H9 (cell line): ENCODE data around the gene GSK3A. TPM values are rescaled to one million over a fixed set of nuclear protein-coding genes. Genes with fewer than 3 reads are reported as not detected.

Source experiments
- DNase-seq: peaks from one replicate; pipeline ENCODE4 v3.0.0-alpha.2; 2017
- H2AFZ ChIP-seq: one replicate; pipeline ENCODE4 v1.6.1; 2013; ENCODE audit warnings: mild to moderate bottlenecking, low read length, control low read depth, moderate library complexity
- H2AK5ac ChIP-seq: 2 replicates; pipeline ENCODE4 v1.6.1; 2013; ENCODE audit warnings: low read length, control low read depth, mixed read lengths; ENCODE audit not compliant: insufficient read length
- H2BK120ac ChIP-seq: one replicate; pipeline ENCODE4 v1.6.1; 2013; ENCODE audit warnings: low read depth, mild to moderate bottlenecking, low read length, control low read depth, inconsistent platforms; ENCODE audit not compliant: poor library complexity, severe bottlenecking
- H2BK12ac ChIP-seq: 2 replicates; pipeline ENCODE4 v1.6.1; 2013; ENCODE audit warnings: low read length, control low read depth, mixed read lengths, low read depth; ENCODE audit not compliant: insufficient read length
- H2BK15ac ChIP-seq: 2 replicates; pipeline ENCODE4 v1.6.1; 2013; ENCODE audit warnings: low read depth, low read length, control low read depth
- H2BK20ac ChIP-seq: one replicate; pipeline ENCODE4 v1.6.1; 2013; ENCODE audit warnings: low read depth, mild to moderate bottlenecking, low read length, control low read depth, inconsistent platforms; ENCODE audit not compliant: poor library complexity, severe bottlenecking
- H2BK5ac ChIP-seq: 2 replicates; pipeline ENCODE4 v1.6.1; 2013; ENCODE audit warnings: low read length, control low read depth, mixed read lengths; ENCODE audit not compliant: insufficient read length
- H3K14ac ChIP-seq: 2 replicates; pipeline ENCODE4 v1.6.1; 2013; ENCODE audit warnings: low read length, control low read depth; ENCODE audit not compliant: insufficient read depth
- H3K18ac ChIP-seq: 2 replicates; pipeline ENCODE4 v1.6.1; 2013; ENCODE audit warnings: low read depth, mild to moderate bottlenecking, mixed read lengths, low read length, control low read depth; ENCODE audit not compliant: insufficient read length
- H3K23ac ChIP-seq: 2 replicates; pipeline ENCODE4 v1.6.1; 2013; ENCODE audit warnings: low read length, control low read depth, mixed read lengths, low read depth; ENCODE audit not compliant: insufficient read length
- H3K23me2 ChIP-seq: 2 replicates; pipeline ENCODE4 v1.6.1; 2013; ENCODE audit warnings: low read depth, mild to moderate bottlenecking, mixed read lengths, low read length, control low read depth; ENCODE audit not compliant: insufficient read length, poor library complexity, severe bottlenecking
- H3K27ac ChIP-seq: 2 replicates; pipeline ENCODE4 v1.5.1; 2013; ENCODE audit warnings: low read length, control low read depth, mixed read lengths, low read depth; ENCODE audit not compliant: insufficient read length
- H3K27me3 ChIP-seq: 2 replicates; pipeline ENCODE4 v1.6.1; 2013; ENCODE audit warnings: low read length, control low read depth, inconsistent platforms; ENCODE audit not compliant: insufficient read depth
- H3K4ac ChIP-seq: 2 replicates; pipeline ENCODE4 v1.6.1; 2013; ENCODE audit warnings: low read depth, mild to moderate bottlenecking, control low read depth, inconsistent platforms, low read length, moderate library complexity
- H3K4me1 ChIP-seq: 2 replicates; pipeline ENCODE4 v1.6.1; 2013; ENCODE audit warnings: low read length, control low read depth, inconsistent platforms; ENCODE audit not compliant: insufficient read depth
- H3K4me2 ChIP-seq: 2 replicates; pipeline ENCODE4 v1.6.1; 2013; ENCODE audit warnings: low read length, control low read depth, mixed read lengths; ENCODE audit not compliant: insufficient read length, insufficient read depth
- H3K56ac ChIP-seq: 2 replicates; pipeline ENCODE4 v1.6.1; 2013; ENCODE audit warnings: low read depth, mild to moderate bottlenecking, mixed read lengths, low read length, control low read depth; ENCODE audit not compliant: insufficient read length
- H3K79me1 ChIP-seq: 2 replicates; pipeline ENCODE4 v1.6.1; 2013; ENCODE audit warnings: low read depth, mild to moderate bottlenecking, moderate library complexity, low read length, control low read depth, inconsistent platforms; ENCODE audit not compliant: insufficient read depth, poor library complexity, severe bottlenecking
- H3K79me2 ChIP-seq: 2 replicates; pipeline ENCODE4 v1.6.1; 2013; ENCODE audit warnings: low read length, control low read depth, inconsistent platforms; ENCODE audit not compliant: insufficient read depth
- H3K9ac ChIP-seq: 2 replicates; pipeline ENCODE4 v1.6.1; 2013; ENCODE audit warnings: low read length, control low read depth, mixed read lengths; ENCODE audit not compliant: insufficient read length; ENCODE audit errors: extremely low read depth
- H3K9me3 ChIP-seq: one replicate; pipeline ENCODE4 v1.6.1; 2013; ENCODE audit warnings: low read depth, low read length, inconsistent platforms; ENCODE audit not compliant: control insufficient read depth
- H3T11ph ChIP-seq: one replicate; pipeline ENCODE4 v1.6.1; 2013; ENCODE audit warnings: mild to moderate bottlenecking, low read length, control low read depth, inconsistent platforms
- H4K20me1 ChIP-seq: one replicate; pipeline ENCODE4 v1.6.1; 2013; ENCODE audit not compliant: control insufficient read depth, insufficient read length, insufficient read depth
- H4K5ac ChIP-seq: 2 replicates; pipeline ENCODE4 v1.6.1; 2013; ENCODE audit warnings: low read depth, mild to moderate bottlenecking, mixed read lengths, low read length, control low read depth; ENCODE audit not compliant: insufficient read length
- H4K8ac ChIP-seq: replicated peaks from 2 replicates; pipeline ENCODE4 v1.6.1; 2013; ENCODE audit warnings: low read length, control low read depth, mixed read lengths, low read depth; ENCODE audit not compliant: insufficient read length
- H4K91ac ChIP-seq: 2 replicates; pipeline ENCODE4 v1.6.1; 2013; ENCODE audit warnings: low read depth, mild to moderate bottlenecking, moderate library complexity, mixed read lengths, low read length, control low read depth; ENCODE audit not compliant: insufficient read length
- H3K27ac Mint-ChIP-seq, 3 experiments: 2 replicates in 2 of 3; 3 replicates in 1 of 3; pipeline ENCODE4 v1.8.0; 2020 to 2021; ENCODE audit warnings: mixed read lengths in 3 of 3, mild to moderate bottlenecking in 1 of 3, moderate library complexity in 1 of 3
- H3K27me3 Mint-ChIP-seq: 2 replicates; pipeline ENCODE4 v1.8.0; 2021; ENCODE audit warnings: low read depth, mild to moderate bottlenecking, moderate library complexity, mixed read lengths
- H3K36me3 Mint-ChIP-seq, 3 experiments: 2 replicates in 2 of 3; 3 replicates in 1 of 3; pipeline ENCODE4 v1.8.0; 2020 to 2021; ENCODE audit warnings: low read depth in 3 of 3, mixed read lengths in 3 of 3; ENCODE audit not compliant: insufficient read depth in 1 of 3
- H3K4me1 Mint-ChIP-seq, 2 experiments: 2 replicates each; pipeline ENCODE4 v1.8.0; 2020; ENCODE audit warnings: mixed read lengths in 2 of 2
- H3K4me3 Mint-ChIP-seq, 2 experiments: 2 replicates in 1 of 2; 3 replicates in 1 of 2; pipeline ENCODE4 v1.8.0; 2020 to 2021; ENCODE audit warnings: mild to moderate bottlenecking in 2 of 2, mixed read lengths in 2 of 2, moderate library complexity in 1 of 2
- H3K9me3 Mint-ChIP-seq, 2 experiments: 2 replicates in 1 of 2; 3 replicates in 1 of 2; pipeline ENCODE4 v1.8.0; 2020; ENCODE audit warnings: mild to moderate bottlenecking in 2 of 2, mixed read lengths in 2 of 2, moderate library complexity in 1 of 2
- CTCF ChIP-seq: fragments of 200-600 bp; sonication (generic); conservative IDR thresholded peaks from 3 replicates; pipeline ENCODE4 v1.8.0; 2021; ENCODE audit warnings: antibody characterized with exemption, mild to moderate bottlenecking
- WGBS: extraction: QIAGEN DNeasy Blood & Tissue Kit; methylation state at CpG from one replicate; pipeline ENCODE4 v1.1.7; 2013; ENCODE audit warnings: missing lambda C conversion rate, low lambda C conversion rate, mixed read lengths; ENCODE audit not compliant: insufficient read length; ENCODE audit errors: extremely low coverage; 5-methylcytosine and 5-hydroxymethylcytosine counted together
- total RNA-seq: library from RNA; stranded (reverse); gene quantifications from 2 replicates; pipeline ENCODE4 v1.2.1, GENCODE V29; 2021

GSK3A gene
- total RNA-seq, 1 experiment from 2014 or later = 52.4 TPM

- WGBS = no CpG with 5 or more reads among the region's 1 CpG
- no peak overlapping the region for H3K27ac Mint-ChIP-seq
- no peak overlapping the region for H3K18ac ChIP-seq
Observed at GRCh38 chr19:42193294-42193693, 49.1 kb downstream of the GSK3A start.

More at GRCh38 chr19:42193294-42193693, 49.1 kb downstream of the GSK3A start:
- H3K14ac ChIP-seq = no peak overlapping the region
- H3K9me3 ChIP-seq = no peaks in the 10 kb centered on the region
- H3K4me3 Mint-ChIP-seq = no peak overlapping the region; a peak in 1 of 5 replicates
- H3K23ac ChIP-seq = no peak overlapping the region
- H3K4me1 Mint-ChIP-seq = peaks cover 11 to 19% of the 10 kb centered on the region in 2 experiments
- H2AFZ ChIP-seq = no peak overlapping the region
- no peaks in the 10 kb centered on the region for H4K20me1 ChIP-seq
- H4K8ac ChIP-seq = no peak overlapping the region
- no peak overlapping the region for H4K91ac ChIP-seq
- H3K4me2 ChIP-seq = no peak overlapping the region
- H4K5ac ChIP-seq = no peak overlapping the region
- no peak overlapping the region for H2AK5ac ChIP-seq
- H2BK15ac ChIP-seq = no peak overlapping the region
- no peak overlapping the region for H3K56ac ChIP-seq
- no peak overlapping the region for H3K9ac ChIP-seq
- H3K9me3 Mint-ChIP-seq = peaks cover 6 to 8% of the 10 kb centered on the region in 2 experiments; a peak in 4 of 5 replicates
- H3K27me3 Mint-ChIP-seq = peaks cover 32% of the 10 kb centered on the region
- H2BK5ac ChIP-seq = no peak overlapping the region
- H3K4ac ChIP-seq = no peak overlapping the region
- H3K4me1 ChIP-seq = peaks cover 4% of the 10 kb centered on the region; the same call in 1 of the 2 replicates
- no peaks in the 10 kb centered on the region for H3K23me2 ChIP-seq
- H2BK20ac ChIP-seq = no peak overlapping the region
- no peak overlapping the region for H3K27ac ChIP-seq
- H2BK120ac ChIP-seq = no peak overlapping the region
- H3K79me1 ChIP-seq = no peaks in the 10 kb centered on the region
- no peak for DNase-seq
- no peaks in the 10 kb centered on the region for H3K79me2 ChIP-seq
- H3K27me3 ChIP-seq = no peaks in the 10 kb centered on the region
- TF ChIP-seq CTCF = no peak
- peaks cover 14 to 28% (median 27%) of the 10 kb centered on the region in 3 experiments for H3K36me3 Mint-ChIP-seq
- H3T11ph ChIP-seq = no peak overlapping the region
- no peak overlapping the region for H2BK12ac ChIP-seq
